ACC112 (cell line): ENCODE measurements around the gene ISG20L2.

ENCODE experiments used
- H2AFZ ChIP-seq: fragments of 200-600 bp; sonication (generic); one replicate; pipeline ENCODE4 v1.6.0; 2017; ENCODE audit warnings: antibody characterized with exemption, low read length; ENCODE audit not compliant: unreplicated experiment
- H3K27ac ChIP-seq: fragments of 200-600 bp; sonication (generic); 2 replicates; pipeline ENCODE4 v1.5.1; 2014; ENCODE audit warnings: low read depth, mild to moderate bottlenecking, antibody characterized with exemption, low read length, moderate library complexity
- H3K27me3 ChIP-seq: fragments of 200-600 bp; sonication (generic); 2 replicates; pipeline ENCODE4 v1.6.1; 2014; ENCODE audit warnings: mild to moderate bottlenecking, antibody characterized with exemption, low read length, moderate library complexity, mixed read lengths; ENCODE audit not compliant: insufficient read depth
- H3K36me3 ChIP-seq: fragments of 200-600 bp; sonication (generic); 2 replicates; pipeline ENCODE4 v1.6.1; 2016; ENCODE audit warnings: mild to moderate bottlenecking, antibody characterized with exemption, low read length, moderate library complexity, mixed read lengths; ENCODE audit not compliant: insufficient read depth
- H3K4me1 ChIP-seq: fragments of 200-600 bp; sonication (generic); one replicate; pipeline ENCODE4 v1.6.1; 2016; ENCODE audit warnings: low read length, mixed read lengths; ENCODE audit not compliant: insufficient read depth, unreplicated experiment, control insufficient read depth
- H3K4me3 ChIP-seq: fragments of 200-600 bp; sonication (generic); 2 replicates; pipeline ENCODE4 v1.5.1; 2014; ENCODE audit warnings: mild to moderate bottlenecking, low read depth, low read length
- H3K79me2 ChIP-seq: fragments of 200-600 bp; sonication (generic); one replicate; pipeline ENCODE4 v1.6.0; 2016; ENCODE audit warnings: low read length; ENCODE audit not compliant: control insufficient read depth, unreplicated experiment, insufficient read depth

Gene ISG20L2

GRCh38 chr1:156696755-156697154, 31.8 kb downstream of the ISG20L2 start:
- H3K27me3 ChIP-seq = no peaks in the 10 kb centered on the region
- no peak overlapping the region for H3K4me3 ChIP-seq
- H3K36me3 ChIP-seq = no peaks in the 10 kb centered on the region
- H3K4me1 ChIP-seq = peaks cover 4% of the 10 kb centered on the region
- no peak overlapping the region for H3K27ac ChIP-seq
- no peaks in the 10 kb centered on the region for H3K79me2 ChIP-seq
- no peak overlapping the region for H2AFZ ChIP-seq

GRCh38 chr1:156694690-156694962, 33.9 kb downstream of the ISG20L2 start:
- Histone ChIP-seq H3K27me3 (no peaks in the 10 kb centered on the region), H3K4me3 (no peak overlapping the region), H3K27ac (no peak overlapping the region), H3K4me1 (peaks cover 14% of the 10 kb centered on the region), H3K36me3 (no peaks in the 10 kb centered on the region), H3K79me2 (no peaks in the 10 kb centered on the region), H2AFZ (no peak overlapping the region)

GRCh38 chr1:156693848-156694689, 34.5 kb downstream of the ISG20L2 start:
- Histone ChIP-seq H3K36me3 (no peaks in the 10 kb centered on the region), H3K27me3 (no peaks in the 10 kb centered on the region), H3K4me3 (no peak overlapping the region), H2AFZ (no peak overlapping the region), H3K79me2 (no peaks in the 10 kb centered on the region), H3K4me1 (peaks cover 17% of the 10 kb centered on the region), H3K27ac (no peak overlapping the region)

GRCh38 chr1:156692925-156693847, 35.4 kb downstream of the ISG20L2 start:
- no peaks in the 10 kb centered on the region for H3K79me2 ChIP-seq
- no peaks in the 10 kb centered on the region for H3K27me3 ChIP-seq
- no peak overlapping the region for H2AFZ ChIP-seq
- H3K36me3 ChIP-seq = no peaks in the 10 kb centered on the region
- H3K4me3 ChIP-seq = no peak overlapping the region
- H3K4me1 ChIP-seq = peaks cover 17% of the 10 kb centered on the region
- no peak overlapping the region for H3K27ac ChIP-seq

GRCh38 chr1:156692441-156692924, 36.1 kb downstream of the ISG20L2 start:
- no peak overlapping the region for H3K27ac ChIP-seq
- H3K4me3 ChIP-seq = no peak overlapping the region
- H3K27me3 ChIP-seq = no peaks in the 10 kb centered on the region
- H3K36me3 ChIP-seq = no peaks in the 10 kb centered on the region
- no peak overlapping the region for H2AFZ ChIP-seq
- no peaks in the 10 kb centered on the region for H3K79me2 ChIP-seq
- peaks cover 17% of the 10 kb centered on the region for H3K4me1 ChIP-seq

GRCh38 chr1:156691665-156692440, 36.7 kb downstream of the ISG20L2 start:
- no peak overlapping the region for H3K4me3 ChIP-seq
- peaks cover 17% of the 10 kb centered on the region for H3K4me1 ChIP-seq
- no peaks in the 10 kb centered on the region for H3K27me3 ChIP-seq
- H3K36me3 ChIP-seq = no peaks in the 10 kb centered on the region
- H3K27ac ChIP-seq = no peak overlapping the region
- no peak overlapping the region for H2AFZ ChIP-seq
- H3K79me2 ChIP-seq = no peaks in the 10 kb centered on the region

- H3K27me3 ChIP-seq = no peaks in the 10 kb centered on the region
- H3K79me2 ChIP-seq = no peaks in the 10 kb centered on the region
- H3K27ac ChIP-seq = no peak overlapping the region
- no peaks in the 10 kb centered on the region for H3K36me3 ChIP-seq
- no peak overlapping the region for H3K4me3 ChIP-seq
- H2AFZ ChIP-seq = no peak overlapping the region
- peaks cover 17% of the 10 kb centered on the region for H3K4me1 ChIP-seq
These were observed 37.4 kb downstream of the ISG20L2 start for GRCh38 chr1:156691191-156691590.

- no peaks in the 10 kb centered on the region for H3K79me2 ChIP-seq
- H3K27ac ChIP-seq = no peak overlapping the region
- H3K4me1 ChIP-seq = peaks cover 17% of the 10 kb centered on the region
- no peaks in the 10 kb centered on the region for H3K36me3 ChIP-seq
- H3K4me3 ChIP-seq = no peak overlapping the region
- H2AFZ ChIP-seq = no peak overlapping the region
- no peaks in the 10 kb centered on the region for H3K27me3 ChIP-seq
These were observed 37.9 kb downstream of the ISG20L2 start for GRCh38 chr1:156690675-156691036.

- Histone ChIP-seq H3K27me3 (no peaks in the 10 kb centered on the region), H3K27ac (no peak overlapping the region), H3K79me2 (no peaks in the 10 kb centered on the region), H3K4me3 (peak overlapping the region; percentile 24; the same call in 1 of the 2 replicates), H2AFZ (peak overlapping the region; percentile 8), H3K4me1 (peaks cover 17% of the 10 kb centered on the region), H3K36me3 (no peaks in the 10 kb centered on the region)
These were observed 38.5 kb downstream of the ISG20L2 start for GRCh38 chr1:156689953-156690674.
